ENCODE results near the gene HOXB5. TPM values are rescaled to one million over a fixed set of nuclear protein-coding genes. Genes with fewer than 3 reads are reported as not detected.

The HOXB5 gene
- polyA plus RNA-seq, 5 donors = 28.0 to 34.6 (median 29.8) TPM

GRCh38 chr17:48592577-48592976 is 1.0 kb downstream of the HOXB5 start:
- DNase-seq = no peak

- DNase-seq = no peak
Observed at GRCh38 chr17:48592057-48592514, 1.5 kb downstream of the HOXB5 start.

GRCh38 chr17:48591255-48592056 is 2.1 kb downstream of the HOXB5 start:
- DNase-seq = peak in 1 of 2 donors; percentile 28

GRCh38 chr17:48590607-48591161 is 2.9 kb downstream of the HOXB5 start:
- DNase-seq = no peak

- peak in 1 of 2 donors; percentile 48 for DNase-seq
Observed at GRCh38 chr17:48589831-48590606, 3.6 kb downstream of the HOXB5 start, which contains the start of gene HOXB3. HOXB3 (minus strand) TSS chr17:48590241; CDS start chr17:48552474, 37,767 bp downstream.

GRCh38 chr17:48589060-48589830 is 4.3 kb downstream of the HOXB5 start:
- DNase-seq = no peak

GRCh38 chr17:48588528-48588927 is 5.1 kb downstream of the HOXB5 start:
- DNase-seq = no peak

- DNase-seq = no peak
Observed at GRCh38 chr17:48588074-48588415, 5.5 kb downstream of the HOXB5 start.

GRCh38 chr17:48587276-48588073 is 6.1 kb downstream of the HOXB5 start:
- peak in 1 of 2 donors; percentile 66 for DNase-seq

GRCh38 chr17:48586355-48587258 is 7.0 kb downstream of the HOXB5 start:
- peak in 1 of 2 donors; percentile 36 for DNase-seq

- no peak for DNase-seq
Observed at GRCh38 chr17:48584223-48584741, 9.3 kb downstream of the HOXB5 start.

- peak in 1 of 2 donors; percentile 1 for DNase-seq
Observed at GRCh38 chr17:48583708-48584222, 9.8 kb downstream of the HOXB5 start.

- no peak for DNase-seq
Observed at GRCh38 chr17:48582750-48583069, 10.9 kb downstream of the HOXB5 start.

GRCh38 chr17:48579760-48580554 is 13.6 kb downstream of the HOXB5 start:
- no peak for DNase-seq

GRCh38 chr17:48579471-48579759 is 14.2 kb downstream of the HOXB5 start:
- DNase-seq = no peak

- DNase-seq = no peak
Observed at GRCh38 chr17:48578616-48579470, 14.7 kb downstream of the HOXB5 start.

GRCh38 chr17:48577946-48578615 is 15.5 kb downstream of the HOXB5 start, which contains the start of gene HOXB4:
HOXB4 (minus strand) TSS chr17:48578350; CDS start chr17:48578319, 31 bp downstream.
- DNase-seq = peak in 1 of 2 donors; percentile 83

Data from right lung (tissue), 5 donors.